HG02981 (cell line): Measurements from ENCODE around the gene ELK1.
"Not testable (repeated sequence)": the region's sequence is repeated elsewhere in the genome, so short reads cannot be mapped to it uniquely, and the experiment has no call there.

Experiments
- ATAC-seq: cut with Tn5 transposase; IDR thresholded peaks from one replicate; pipeline ENCODE4 v1.9.1; 2021; ENCODE audit warnings: mild to moderate bottlenecking, moderate library complexity; ENCODE audit not compliant: unreplicated experiment

Gene ELK1

DNA sequence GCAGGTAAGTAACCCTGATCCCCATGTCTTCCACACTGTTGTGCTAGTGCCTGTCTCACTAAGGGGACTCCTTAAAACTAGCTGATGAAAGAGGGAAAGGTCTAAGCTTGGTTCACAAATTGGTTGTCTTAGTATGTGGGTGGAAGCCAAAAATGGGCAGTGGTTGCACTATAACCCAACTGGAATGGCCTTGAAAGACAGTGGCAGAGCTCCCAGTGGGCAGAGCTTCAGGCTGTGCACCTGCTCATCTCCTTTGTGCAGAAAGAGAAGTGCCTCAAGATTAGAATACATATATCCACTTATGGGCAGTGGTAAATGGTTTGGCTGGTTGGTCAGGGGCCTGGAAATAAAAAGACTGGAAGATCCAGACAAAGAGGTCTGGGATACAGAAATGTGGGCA, 37.9 kb downstream of the ELK1 start:
- no peak for ATAC-seq

DNA sequence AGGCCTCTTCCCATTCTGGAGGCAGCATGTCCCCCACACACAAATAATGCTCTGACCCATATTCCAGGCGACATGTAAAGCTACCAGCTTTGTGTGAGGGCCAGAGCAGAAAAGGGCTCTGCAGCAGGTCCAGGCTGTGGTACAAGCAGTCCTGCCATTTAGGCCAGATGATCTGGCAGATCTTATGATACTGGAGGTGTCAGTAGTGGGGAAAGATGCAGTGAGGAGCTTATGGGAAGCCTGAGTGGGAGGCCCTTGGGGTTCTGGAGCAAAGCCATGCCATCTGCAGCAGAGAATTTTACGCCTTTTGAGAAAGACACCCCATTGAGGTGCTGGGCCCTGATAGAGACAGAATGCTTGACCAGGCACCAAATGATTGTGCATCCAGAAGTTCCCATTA, 38.4 kb downstream of the ELK1 start:
- ATAC-seq = no peak

DNA sequence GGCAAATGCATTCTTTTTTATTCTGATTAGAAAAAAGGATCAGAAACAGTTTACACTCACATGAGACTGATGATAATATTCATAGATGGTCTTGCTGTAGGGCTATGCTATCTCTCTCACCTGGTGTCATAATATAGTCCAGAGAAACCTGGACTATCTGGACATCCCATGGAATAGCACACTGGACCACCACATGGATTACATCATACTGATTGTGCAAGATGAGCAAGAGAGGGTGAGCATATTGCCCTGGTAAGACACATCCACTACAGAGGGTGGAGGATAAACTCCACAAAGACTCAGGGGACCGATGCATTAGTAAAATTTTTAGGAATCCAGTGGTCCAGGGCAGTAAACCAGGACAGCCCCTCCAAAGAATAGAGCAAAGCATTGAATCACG, 38.9 kb downstream of the ELK1 start:
- no peak for ATAC-seq

DNA sequence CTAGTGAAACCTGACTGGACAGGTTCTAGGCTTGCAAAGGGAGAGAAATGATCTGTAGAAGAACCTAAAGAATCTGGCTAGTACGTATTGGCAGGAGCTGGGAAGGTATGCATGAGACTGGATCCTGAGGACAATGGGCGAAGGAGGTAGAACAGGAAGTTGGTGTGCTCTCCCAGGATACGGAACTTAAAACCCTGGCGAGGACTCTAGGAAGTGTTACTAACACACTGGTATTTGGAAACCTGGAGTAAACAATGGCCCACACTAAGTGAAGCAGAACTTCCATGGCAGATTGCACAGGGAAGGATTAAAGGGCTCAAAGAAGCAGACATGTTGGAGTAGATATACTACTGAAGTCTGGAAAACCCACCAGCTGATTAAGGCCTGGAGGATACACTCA, 39.9 kb downstream of the ELK1 start:
- ATAC-seq = no peak

DNA sequence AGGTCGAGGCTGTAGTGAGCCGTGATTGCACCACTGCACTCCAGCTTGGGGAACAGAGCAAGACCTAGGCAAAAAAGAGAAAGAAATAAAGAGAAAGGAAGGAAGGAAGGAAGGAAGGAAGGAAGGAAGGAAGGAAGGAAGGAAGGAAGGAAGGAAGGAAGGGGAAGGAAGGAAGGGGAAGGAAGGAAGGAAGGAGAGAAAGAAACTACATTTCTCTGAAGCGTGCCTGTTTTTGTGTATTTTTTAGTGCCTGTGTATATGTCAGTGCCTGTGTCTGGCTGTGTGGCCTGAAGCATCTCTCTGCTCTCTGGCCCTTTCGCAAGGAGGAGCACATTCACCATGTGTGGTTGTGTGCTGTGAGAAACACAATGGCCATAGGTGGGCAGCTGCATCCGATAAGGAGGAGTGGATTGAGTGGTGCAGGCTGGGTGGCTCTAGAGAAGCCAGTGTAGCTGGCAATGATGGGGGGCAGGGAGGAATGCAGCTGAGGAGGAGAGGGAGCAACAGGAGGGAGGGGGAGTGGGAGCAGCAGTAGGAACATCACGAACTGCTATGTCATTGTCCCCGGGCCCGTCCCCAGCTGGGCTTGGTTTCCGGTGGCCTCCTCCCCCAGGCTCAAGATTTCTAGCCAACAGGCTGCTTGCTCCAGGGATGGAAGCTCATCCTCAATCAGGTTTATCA, 42.1 kb downstream of the ELK1 start:
- ATAC-seq = no peak

DNA sequence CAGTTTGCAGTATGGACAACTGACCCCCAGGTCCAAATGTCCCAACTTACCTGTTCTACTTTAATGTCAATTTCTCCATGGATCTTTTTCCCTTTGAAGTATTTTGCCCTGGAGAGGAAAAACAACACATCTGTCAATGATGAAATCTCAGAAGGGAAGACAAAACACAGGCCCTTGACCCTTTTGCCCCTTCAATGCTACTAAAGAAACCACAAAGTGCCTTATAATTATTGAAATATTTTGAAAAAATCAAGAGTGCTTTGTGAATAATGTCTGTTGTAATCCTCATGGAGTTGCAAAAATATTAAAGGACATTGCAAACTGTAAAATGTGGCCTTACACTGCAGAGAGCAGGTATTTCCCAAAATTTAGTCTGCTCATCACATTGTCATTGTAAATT, 43.3 kb downstream of the ELK1 start:
- ATAC-seq = no peak

DNA sequence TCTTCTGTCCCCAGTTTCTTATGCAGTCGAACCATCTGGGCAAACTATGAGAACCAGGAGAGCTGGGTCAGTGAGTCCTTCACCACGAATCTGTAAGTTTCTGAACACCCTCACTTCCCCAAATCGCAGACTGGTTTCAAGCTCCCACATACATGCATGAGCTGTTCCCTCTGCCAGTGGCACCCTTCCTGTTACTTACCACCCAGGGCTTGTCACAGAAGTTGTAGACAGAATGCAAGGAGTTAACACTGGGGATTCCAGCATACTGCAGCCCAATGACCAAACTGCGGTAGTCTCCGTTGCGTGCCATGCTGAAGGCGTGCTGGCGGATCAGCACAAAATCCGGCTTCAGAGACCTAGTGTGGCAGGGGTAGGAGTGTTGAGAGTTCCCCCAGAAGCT, 45.3 kb downstream of the ELK1 start:
- ATAC-seq = no peak

DNA sequence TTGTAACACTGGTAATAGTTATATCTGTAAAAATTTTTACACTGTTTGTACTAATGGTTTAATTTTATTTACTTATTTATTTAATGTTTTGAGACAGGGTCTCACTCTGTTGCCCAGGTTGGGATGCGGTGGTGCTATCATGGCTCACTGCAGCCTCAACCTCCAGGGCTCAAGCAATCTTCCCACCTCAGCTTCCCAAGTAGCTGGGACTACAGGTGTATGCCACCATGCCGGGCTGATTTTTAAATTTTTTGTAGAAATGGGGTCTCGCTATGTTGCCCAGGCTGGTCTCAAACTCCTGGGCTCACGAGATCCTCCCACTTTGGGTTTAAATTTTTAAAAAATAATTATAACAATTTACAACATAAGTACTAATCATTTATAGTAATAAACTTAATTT, 47.2 kb downstream of the ELK1 start:
- ATAC-seq = not testable (repeated sequence)

DNA sequence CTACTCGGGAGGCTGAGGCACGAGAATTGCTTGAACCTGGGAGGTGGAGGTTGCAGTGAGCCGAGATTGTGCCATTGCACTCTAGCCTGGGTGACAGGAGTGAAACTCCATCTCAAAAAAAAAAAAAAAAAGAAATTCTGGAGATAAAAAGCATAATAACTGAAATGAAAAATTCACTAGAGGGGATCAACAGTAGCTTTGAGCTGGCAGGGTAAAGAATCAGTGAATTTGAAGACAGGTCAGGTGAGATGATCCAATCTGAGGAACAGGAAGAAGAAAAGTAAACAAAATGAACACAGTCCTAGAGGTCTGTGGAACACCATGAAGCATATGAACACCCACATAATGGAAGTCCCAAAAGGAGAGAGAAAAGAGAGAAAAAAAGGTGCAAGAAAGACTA, 53.1 kb downstream of the ELK1 start:
- ATAC-seq = no peak

DNA sequence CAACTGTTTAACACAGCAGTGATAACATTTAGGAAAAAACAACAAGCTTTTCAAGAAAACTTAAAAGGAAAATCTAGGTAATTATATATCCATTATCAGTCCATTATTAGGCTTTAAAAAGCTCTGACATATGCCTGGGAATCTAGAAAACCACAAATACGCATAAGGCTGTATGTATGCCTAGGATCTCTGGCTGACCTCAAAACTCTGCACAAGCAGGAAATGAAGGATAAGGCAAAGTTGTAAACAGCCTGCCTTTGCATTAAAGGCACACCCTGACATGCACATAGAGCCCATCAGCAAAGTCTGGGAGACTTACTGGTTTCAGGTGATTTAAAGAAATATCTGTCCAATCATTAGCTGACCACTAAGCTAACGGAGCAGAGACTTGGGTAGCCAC, 54.1 kb downstream of the ELK1 start:
- no peak for ATAC-seq

DNA sequence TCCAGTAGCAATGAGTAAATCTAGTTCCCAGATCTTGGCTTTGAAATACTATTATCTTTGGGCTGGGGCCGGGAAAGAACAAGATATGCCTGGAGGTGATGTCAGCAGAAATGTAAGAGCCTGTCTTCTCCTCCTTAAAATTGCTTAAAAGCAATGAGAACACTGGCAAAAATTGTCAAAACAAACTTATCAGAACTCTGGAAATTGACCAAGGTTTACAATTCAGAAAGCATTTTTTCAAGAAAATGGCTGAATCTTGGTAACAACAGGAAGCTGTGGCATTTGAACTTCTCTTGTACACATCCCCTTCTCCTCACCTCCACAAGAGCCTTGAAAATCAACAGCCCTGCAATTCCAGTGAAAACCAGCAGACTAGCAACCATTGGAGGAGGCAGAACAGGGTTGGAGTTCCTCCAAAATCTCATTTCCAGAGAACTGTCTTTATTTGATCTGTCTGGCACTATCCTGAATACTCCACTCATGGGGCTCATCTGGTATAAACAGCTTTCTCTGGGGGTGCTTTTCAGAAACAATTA, 54.6 kb downstream of the ELK1 start:
- ATAC-seq = no peak

DNA sequence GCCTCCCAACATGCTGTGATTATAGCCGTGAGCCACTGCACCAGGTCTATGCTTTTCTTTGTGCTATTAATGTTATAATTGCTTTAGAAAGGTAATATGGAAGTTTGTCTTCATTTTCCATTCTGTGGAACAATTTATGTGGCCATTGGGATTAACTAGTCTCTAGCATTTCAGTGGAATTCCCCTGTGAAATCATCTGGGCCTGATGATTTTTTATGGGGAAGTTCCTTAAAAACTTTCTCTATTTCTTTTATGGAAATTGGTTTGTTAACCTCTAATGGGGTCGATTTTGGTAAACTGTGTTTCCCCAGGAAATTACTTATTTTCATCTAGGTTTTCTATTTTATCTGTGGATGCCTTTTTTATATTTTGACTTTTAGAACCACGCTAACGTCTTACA, 56.8 kb downstream of the ELK1 start:
- no peak for ATAC-seq

DNA sequence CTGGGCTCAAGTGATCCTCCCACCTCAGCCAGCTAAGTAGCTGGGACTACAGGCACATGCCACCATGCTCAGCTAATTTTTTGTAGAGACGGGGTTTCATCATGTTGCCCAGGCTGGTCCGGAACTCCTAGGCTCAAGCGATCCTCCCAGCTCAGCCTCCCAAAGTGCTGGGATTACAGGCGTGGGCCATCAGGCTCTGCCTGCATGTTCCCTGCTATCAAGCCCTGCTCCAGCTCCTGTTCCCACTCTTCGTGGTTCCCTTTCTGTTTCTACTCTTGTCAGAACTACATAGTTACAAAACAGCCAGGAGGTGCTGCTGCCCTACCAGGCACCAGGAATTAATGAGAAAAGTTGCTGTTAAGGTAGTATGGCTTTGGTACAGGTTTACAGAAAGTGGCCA, 59.4 kb downstream of the ELK1 start:
- ATAC-seq = no peak

DNA sequence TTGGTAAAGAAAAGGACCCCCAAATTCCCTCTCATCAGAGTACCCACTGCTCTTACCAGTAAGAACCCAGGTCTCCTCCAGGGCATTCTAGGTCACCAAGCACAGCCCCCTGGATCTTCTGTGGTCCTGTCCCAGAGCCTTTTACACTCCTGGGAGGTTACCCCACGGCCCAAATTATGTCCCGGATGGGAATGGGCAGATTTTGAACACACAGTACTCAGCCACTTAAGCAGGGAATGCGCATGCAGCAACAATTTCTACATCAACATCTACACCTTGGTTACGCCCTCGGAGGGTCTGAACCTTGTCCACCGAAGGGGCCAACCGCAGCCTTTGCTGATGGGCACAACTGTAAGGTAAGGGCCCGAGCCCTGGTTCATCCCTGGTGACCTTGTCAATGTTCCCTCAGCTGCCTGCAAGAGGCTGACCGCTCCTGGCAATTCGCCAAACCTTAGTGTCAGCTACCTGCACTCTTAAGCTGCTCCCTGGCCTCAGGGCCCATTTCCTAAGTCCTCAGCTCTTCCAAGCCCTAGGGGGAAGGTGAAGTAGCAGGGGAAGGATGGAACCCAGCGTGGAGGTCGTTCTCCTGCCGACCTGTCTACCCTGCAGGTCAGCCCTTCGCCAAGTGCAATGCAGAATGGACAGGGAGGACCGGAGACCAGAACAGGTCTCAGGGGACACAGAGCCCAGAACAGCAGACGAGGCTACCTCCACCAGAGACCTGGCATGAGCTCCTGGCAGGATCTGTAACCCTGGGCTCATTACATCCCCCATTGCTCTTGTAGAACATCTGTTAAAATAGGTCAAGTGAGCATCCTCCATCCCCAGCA, 62.2 kb downstream of the ELK1 start:
- no peak for ATAC-seq

DNA sequence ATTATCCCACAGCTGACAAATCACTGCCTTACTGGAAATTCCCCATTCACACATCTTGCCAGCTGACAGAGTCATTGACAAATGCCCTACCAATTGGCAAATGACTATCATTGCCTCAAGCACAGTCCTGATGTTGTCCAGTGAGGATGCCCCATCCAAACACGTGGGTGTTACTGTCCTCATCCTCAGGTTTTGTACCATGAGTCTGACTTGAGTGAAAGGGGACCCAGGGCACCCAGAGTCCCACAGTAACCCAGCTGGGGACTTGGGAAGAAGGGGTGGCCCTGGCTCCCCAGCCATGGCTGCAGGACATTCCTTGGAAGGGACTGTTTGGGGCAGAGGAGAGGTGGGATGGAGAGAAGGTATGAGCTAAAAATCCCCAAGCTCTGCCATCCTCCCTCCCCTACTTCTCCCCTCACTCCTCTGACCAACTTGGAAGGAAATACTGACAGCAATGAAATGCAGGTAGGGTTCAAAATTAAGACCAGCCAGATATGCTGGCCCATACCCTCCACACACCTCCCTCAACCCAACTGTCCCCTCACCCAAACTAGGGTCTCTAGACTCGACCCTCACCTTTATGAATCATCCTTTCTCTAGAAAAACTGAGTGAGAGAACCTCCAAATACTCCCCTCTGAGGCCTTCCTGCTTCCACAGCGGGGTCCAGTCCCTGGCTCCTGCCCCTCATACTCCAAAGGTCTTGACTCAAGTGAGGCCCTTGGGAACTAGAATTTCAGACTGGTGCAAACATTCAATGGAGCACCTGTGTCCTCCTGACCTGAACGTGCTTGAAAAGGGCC, 63.1 kb downstream of the ELK1 start:
- no peak for ATAC-seq

DNA sequence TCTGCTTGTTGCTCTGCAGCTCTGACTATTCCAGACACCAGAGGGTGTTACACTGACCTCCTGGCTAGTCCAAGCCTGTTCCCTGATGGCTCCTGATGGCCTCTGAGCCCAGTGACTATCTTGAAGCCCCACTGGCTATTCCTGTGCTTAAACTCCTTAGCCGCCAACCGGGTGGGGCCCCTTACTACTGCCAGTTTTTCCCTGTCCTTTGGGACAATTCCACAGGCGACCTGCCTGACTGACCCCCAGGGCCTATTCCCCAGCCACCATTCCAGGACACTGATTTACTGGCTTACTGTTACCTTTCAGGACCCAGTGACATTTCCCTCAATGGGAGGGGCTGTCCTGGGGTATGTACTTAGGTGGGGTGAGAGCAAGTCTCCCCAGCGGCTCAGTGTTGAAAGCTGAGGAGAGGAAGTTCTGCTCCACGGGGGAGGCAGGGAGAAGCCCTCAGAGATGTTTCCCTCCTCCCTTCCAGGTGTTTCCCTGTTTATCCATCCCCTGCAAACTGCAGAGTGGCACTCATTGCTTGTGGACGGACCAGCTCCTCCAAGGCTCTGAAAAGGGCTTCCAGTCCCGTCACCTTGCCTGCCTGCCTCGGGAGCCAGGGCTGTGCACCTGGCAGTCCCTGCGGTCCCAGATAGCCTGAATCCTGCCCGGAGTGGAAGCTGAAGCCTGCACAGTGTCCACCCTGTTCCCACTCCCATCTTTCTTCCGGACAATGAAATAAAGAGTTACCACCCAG, 64.1 kb downstream of the ELK1 start:
- no peak for ATAC-seq
